ENCODE data around the gene ZNF35. TPM values are rescaled to one million over a fixed set of nuclear protein-coding genes. Genes with fewer than 3 reads are reported as not detected.

ZNF35 gene
- polyA plus RNA-seq, 2 of the 4 experiments (the other 2 are of a cell fraction): 4.1 to 5.0 TPM

GRCh38 chr3:44674211-44674610, 25.7 kb downstream of the ZNF35 start:
- CTCF ChIA-PET: no interaction called here
- Histone ChIP-seq H3K27ac (no peak overlapping the region), H3K9me3 (peaks cover 2% of the 10 kb centered on the region; the same call in 1 of the 3 replicates), H3K4me3 (no peak overlapping the region), H3K4me1 (no peaks in the 10 kb centered on the region), H3K4me2 (no peak overlapping the region)
- TF ChIP-seq, protein P1, sequence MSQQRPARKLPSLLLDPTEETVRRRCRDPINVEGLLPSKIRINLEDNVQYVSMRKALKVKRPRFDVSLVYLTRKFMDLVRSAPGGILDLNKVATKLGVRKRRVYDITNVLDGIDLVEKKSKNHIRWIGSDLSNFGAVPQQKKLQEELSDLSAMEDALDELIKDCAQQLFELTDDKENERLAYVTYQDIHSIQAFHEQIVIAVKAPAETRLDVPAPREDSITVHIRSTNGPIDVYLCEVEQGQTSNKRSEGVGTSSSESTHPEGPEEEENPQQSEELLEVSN (IDR thresholded peaks at IDR 0.05; ENCODE audit: borderline replicate concordance, low read depth): no peak
- FAIRE-seq (no peak), ATAC-seq (no peak), DNase-seq (ENCODE audit: low read depth in 1 of 2, low spot score in 1 of 2) (no peak)
- 0% methylated on average over 2 of the region's 2 CpGs for WGBS (ENCODE audit: missing lambda C conversion rate)
- POLR2A ChIA-PET: no interaction called here

- TF ChIP-seq, protein P2, sequence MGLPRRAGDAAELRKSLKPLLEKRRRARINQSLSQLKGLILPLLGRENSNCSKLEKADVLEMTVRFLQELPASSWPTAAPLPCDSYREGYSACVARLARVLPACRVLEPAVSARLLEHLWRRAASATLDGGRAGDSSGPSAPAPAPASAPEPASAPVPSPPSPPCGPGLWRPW (IDR thresholded peaks at IDR 0.05): no peak
- TF ChIP-seq MAFK (IDR thresholded peaks at IDR 0.05; ENCODE audit: partially characterized antibody) (no peak), ZSCAN20 (CRISPR knock-in tag; IDR thresholded peaks at IDR 0.05) (no peak), MAZ (IDR thresholded peaks at IDR 0.05; ENCODE audit: borderline replicate concordance, low read depth, low read length) (no peak), JUNB (IDR thresholded peaks at IDR 0.05) (no peak), ESRRA (IDR thresholded peaks at IDR 0.05; ENCODE audit: borderline replicate concordance, low read length) (no peak), HDAC2 (IDR thresholded peaks at IDR 0.05) (no peak), CTCF (IDR thresholded peaks at IDR 0.05) (no peak), FOSB (CRISPR knock-in tag; IDR thresholded peaks at IDR 0.05) (no peak), CEBPB (IDR thresholded peaks at IDR 0.05) (no peak), RARB (CRISPR knock-in tag; IDR thresholded peaks at IDR 0.05) (no peak), HOXB13 (CRISPR knock-in tag; IDR thresholded peaks at IDR 0.05; ENCODE audit: low read depth) (no peak), KDM1A (IDR thresholded peaks at IDR 0.05; ENCODE audit: low read depth) (no peak)
- TF ChIP-seq, protein P3, sequence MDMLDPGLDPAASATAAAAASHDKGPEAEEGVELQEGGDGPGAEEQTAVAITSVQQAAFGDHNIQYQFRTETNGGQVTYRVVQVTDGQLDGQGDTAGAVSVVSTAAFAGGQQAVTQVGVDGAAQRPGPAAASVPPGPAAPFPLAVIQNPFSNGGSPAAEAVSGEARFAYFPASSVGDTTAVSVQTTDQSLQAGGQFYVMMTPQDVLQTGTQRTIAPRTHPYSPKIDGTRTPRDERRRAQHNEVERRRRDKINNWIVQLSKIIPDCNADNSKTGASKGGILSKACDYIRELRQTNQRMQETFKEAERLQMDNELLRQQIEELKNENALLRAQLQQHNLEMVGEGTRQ (IDR thresholded peaks at IDR 0.05): no peak
- TF ChIP-seq, protein P1 (IDR thresholded peaks at IDR 0.05; ENCODE audit: borderline replicate concordance, low read depth): no peak
- TF ChIP-seq, protein P4, sequence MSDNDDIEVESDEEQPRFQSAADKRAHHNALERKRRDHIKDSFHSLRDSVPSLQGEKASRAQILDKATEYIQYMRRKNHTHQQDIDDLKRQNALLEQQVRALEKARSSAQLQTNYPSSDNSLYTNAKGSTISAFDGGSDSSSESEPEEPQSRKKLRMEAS (IDR thresholded peaks at IDR 0.05): no peak
- FAIRE-seq (no peak), DNase-seq (ENCODE audit: low read depth in 1 of 2, low spot score in 1 of 2) (no peak), ATAC-seq (no peak)
- peaks cover 6% of the 10 kb centered on the region; the same call in 1 of the 3 replicates for H3K9me3 ChIP-seq
- ChIA-PET POLR2A (no interaction called here), CTCF (no interaction called here)
- H3K4me2 ChIP-seq: no peak overlapping the region
- no peaks in the 10 kb centered on the region for H3K4me1 ChIP-seq
- 13% methylated on average over 5 of the region's 5 CpGs for WGBS (ENCODE audit: missing lambda C conversion rate)
- H3K4me3 ChIP-seq: no peak overlapping the region
- H3K27ac ChIP-seq: no peak overlapping the region
These were observed 30.1 kb downstream of the ZNF35 start for GRCh38 chr3:44678480-44679116.

GRCh38 chr3:44680921-44681455, 32.5 kb downstream of the ZNF35 start:
- H3K4me1 ChIP-seq: no peaks in the 10 kb centered on the region
- H3K9me3 ChIP-seq: peaks cover 7% of the 10 kb centered on the region; the same call in 2 of the 3 replicates
- 14% methylated on average over 4 of the region's 4 CpGs for WGBS (ENCODE audit: missing lambda C conversion rate)
- no peak for DNase-seq (ENCODE audit: low read depth in 1 of 2, low spot score in 1 of 2)
- POLR2A ChIA-PET: no interaction called here
- H3K4me2 ChIP-seq: no peak overlapping the region
- no peak for ATAC-seq
- TF ChIP-seq KDM1A (IDR thresholded peaks at IDR 0.05; ENCODE audit: low read depth) (no peak), HEYL (CRISPR knock-in tag; IDR thresholded peaks at IDR 0.05) (no peak), POLR2A (IDR thresholded peaks at IDR 0.05; ENCODE audit: low read length) (no peak), GATA3 (IDR thresholded peaks at IDR 0.05; ENCODE audit: borderline replicate concordance) (no peak), HOXB5 (CRISPR knock-in tag; IDR thresholded peaks at IDR 0.05) (no peak), NFE2L2 (conservative IDR thresholded peaks at IDR 0.05; ENCODE audit: low read length) (no peak), ZNF302 (CRISPR knock-in tag; IDR thresholded peaks at IDR 0.05) (no peak), RCOR1 (IDR thresholded peaks at IDR 0.05; ENCODE audit: low read depth, low read length) (no peak), EHF (CRISPR knock-in tag; IDR thresholded peaks at IDR 0.05) (no peak)
- TF ChIP-seq, protein P1 (IDR thresholded peaks at IDR 0.05; ENCODE audit: borderline replicate concordance, low read depth): no peak
- FAIRE-seq: no peak
- H3K27ac ChIP-seq: no peak overlapping the region
- no peak overlapping the region for H3K4me3 ChIP-seq
- CTCF ChIA-PET: no interaction called here

Data from A549 (cell line).